B cell (primary cell): Measurements from ENCODE around the gene FOXJ1. TPM values are rescaled to one million over a fixed set of nuclear protein-coding genes. Genes with fewer than 3 reads are reported as not detected.

Experiments
- ATAC-seq: fragments of 200-7000 bp; cut with Tn5 transposase; one replicate; pipeline ENCODE4 v1.10.0; 2021; ENCODE audit warnings: low read depth, mild to moderate bottlenecking, moderate number of reproducible peaks, moderate library complexity
- CTCF ChIA-PET: fragments of 350-600 bp; sonication (Branson Sonifier 250); formaldehyde crosslinking; loops from one replicate; lab custom pipeline; 2021; ENCODE audit warnings: antibody characterized with exemption, inconsistent platforms; lab: Charles Lee
- POLR2A ChIA-PET: fragments of 350-600 bp; sonication (Branson Sonifier 250); formaldehyde crosslinking; loops from one replicate; lab custom pipeline; 2021; ENCODE audit warnings: antibody characterized with exemption; lab: Charles Lee
- DNase-seq: peaks from one replicate; pipeline ENCODE4 v3.0.0; 2013
- H2AFZ ChIP-seq: 2 replicates; pipeline ENCODE4 v1.6.1; 2012; ENCODE audit warnings: mild to moderate bottlenecking, low read depth, low read length; ENCODE audit not compliant: insufficient read depth, poor library complexity, severe bottlenecking
- H3K27ac ChIP-seq, 2 donors: 1 replicate in 1 of 2; 2 replicates in 1 of 2; pipeline ENCODE4 v1.5.1; 2012 to 2013; ENCODE audit warnings: low read length in 2 of 2, mild to moderate bottlenecking in 2 of 2, moderate library complexity in 1 of 2
- H3K27me3 ChIP-seq, 4 experiments: fragments of 200-600 bp in 1 of 4; sonication (generic) in 1 of 4; replicated peaks in 1 of 4; 1 replicate in 2 of 4; 2 replicates in 2 of 4; pipeline versions ENCODE4 v1.6.1 to v1.7.0; 2013 to 2016; ENCODE audit warnings: low read length in 3 of 4, mild to moderate bottlenecking in 2 of 4, mixed read lengths in 1 of 4, moderate library complexity in 1 of 4; ENCODE audit not compliant: insufficient read depth in 4 of 4, control insufficient read depth in 3 of 4; ENCODE audit errors: control extremely low read depth in 1 of 4
- H3K36me3 ChIP-seq, 2 experiments: replicated peaks in 1 of 2; 1 replicate in 1 of 2; 2 replicates in 1 of 2; pipeline versions ENCODE4 v1.6.1 to v1.7.1; 2013; ENCODE audit warnings: low read length in 1 of 2; ENCODE audit not compliant: insufficient read depth in 2 of 2, control insufficient read depth in 1 of 2; ENCODE audit errors: control extremely low read depth in 1 of 2, extremely low read depth in 1 of 2
- H3K4me1 ChIP-seq, 2 donors: fragments of 200-600 bp in 1 of 2; sonication (generic) in 1 of 2; 1 replicate in 1 of 2; 2 replicates in 1 of 2; pipeline versions ENCODE4 v1.5.1 to v1.6.1; 2013 to 2017; ENCODE audit warnings: low read length in 2 of 2; ENCODE audit not compliant: control insufficient read depth in 2 of 2, insufficient read depth in 2 of 2
- H3K4me2 ChIP-seq: replicated peaks from 2 replicates; pipeline ENCODE3; 2012; ENCODE audit warnings: mild to moderate bottlenecking, low read depth, low read length; ENCODE audit not compliant: poor library complexity, severe bottlenecking
- H3K4me3 ChIP-seq, 5 experiments: fragments of 200-600 bp in 1 of 5; sonication (generic) in 1 of 5; 1 replicate in 3 of 5; 2 replicates in 2 of 5; pipeline versions ENCODE4 v1.5.1 to v1.7.0; 2011 to 2016; ENCODE audit warnings: low read length in 4 of 5, mild to moderate bottlenecking in 4 of 5, low read depth in 2 of 5, control low read depth in 1 of 5, moderate library complexity in 1 of 5; ENCODE audit not compliant: insufficient read depth in 1 of 5; ENCODE audit errors: control extremely low read depth in 1 of 5, extremely low read depth in 1 of 5
- H3K79me2 ChIP-seq: fragments of 200-600 bp; sonication (generic); one replicate; pipeline ENCODE4 v1.6.0; 2016; ENCODE audit warnings: low read length; ENCODE audit not compliant: control insufficient read depth, insufficient read depth
- H3K9ac ChIP-seq: fragments of 200-600 bp; sonication (generic); 2 replicates; pipeline ENCODE4 v1.6.1; 2017; ENCODE audit warnings: mild to moderate bottlenecking, low read length, moderate library complexity
- H3K9me3 ChIP-seq, 3 donors: one replicate each; pipeline versions ENCODE4 v1.6.1 to v1.7.1; 2013; ENCODE audit warnings: low read length in 2 of 3; ENCODE audit not compliant: control insufficient read depth in 2 of 3, insufficient read depth in 1 of 3; ENCODE audit errors: control extremely low read depth in 1 of 3
- H4K20me1 ChIP-seq: 2 replicates; pipeline ENCODE4 v1.6.0; 2012; ENCODE audit warnings: mild to moderate bottlenecking, low read length; ENCODE audit not compliant: insufficient read depth, control insufficient read depth, poor library complexity, severe bottlenecking
- H3K27ac Mint-ChIP-seq: one replicate; pipeline ENCODE4 v1.8.0; 2021; ENCODE audit warnings: mixed read lengths
- H3K27me3 Mint-ChIP-seq: one replicate; pipeline ENCODE4 v1.8.0; 2021; ENCODE audit warnings: mixed read lengths
- H3K4me1 Mint-ChIP-seq: one replicate; pipeline ENCODE4 v1.8.0; 2021; ENCODE audit warnings: mixed read lengths
- H3K4me3 Mint-ChIP-seq: one replicate; pipeline ENCODE4 v1.8.0; 2021; ENCODE audit warnings: mixed read lengths
- H3K9me3 Mint-ChIP-seq: one replicate; pipeline ENCODE4 v1.8.0; 2022; ENCODE audit warnings: mixed read lengths; ENCODE audit not compliant: insufficient read depth
- CTCF ChIP-seq: fragments of 200-600 bp; IDR thresholded peaks from one replicate; pipeline ENCODE4 v1.8.0; 2022; ENCODE audit warnings: antibody characterized with exemption, mild to moderate bottlenecking
- EZH2 ChIP-seq: IDR thresholded peaks from 2 replicates; pipeline ENCODE4 v1.6.1; 2012; ENCODE audit warnings: borderline replicate concordance, low read depth, mild to moderate bottlenecking, moderate library complexity, low read length; ENCODE audit not compliant: insufficient read depth, poor library complexity, severe bottlenecking
- WGBS: methylation state at CpG from one replicate; pipeline ENCODE4 v1.1.5; 2013; ENCODE audit warnings: missing lambda C conversion rate; ENCODE audit not compliant: insufficient coverage; 5-methylcytosine and 5-hydroxymethylcytosine counted together
- intact Hi-C: fragments of 100-400 bp; cut with micrococcal nuclease; formaldehyde crosslinking; loops from one replicate; pipeline ENCODE4 v1.10.0; 2022
- polyA plus RNA-seq: library from polyadenylated mRNA; depleted of rRNA; stranded (reverse); fragments of >200 nt; gene quantifications from 2 replicates; pipeline ENCODE4 v1.2.3, GENCODE V29; 2012
- total RNA-seq, 2 donors: library from RNA; stranded (reverse); fragments of 120-200 nt in 1 of 2; gene quantifications; 1 replicate in 1 of 2; 2 replicates in 1 of 2; pipeline versions ENCODE4 v1.2.3 to v1.2.4, GENCODE V29; 2013 to 2022

FOXJ1 gene
- total and polyA plus RNA-seq, 2 donors (not counting 1 experiment from before 2014, with no cell fraction given), result 0.20 to 1.0 TPM

GRCh38 chr17:76140661-76141211 lies 309 bp downstream of the FOXJ1 start:
- TF ChIP-seq EZH2 (no peak), CTCF (no peak)
- Mint-ChIP-seq H3K4me1 (peaks cover 47% of the 10 kb centered on the region), H3K27me3 (peaks cover 14% of the 10 kb centered on the region), H3K4me3 (peak overlapping the region; percentile 90), H3K9me3 (no peaks in the 10 kb centered on the region), H3K27ac (no peak overlapping the region)
- Histone ChIP-seq H3K27me3 (peaks cover 0 to 43% (median 11%) of the 10 kb centered on the region in 4 experiments), H3K4me3 (peak overlapping the region in 4 of 5 experiments; percentile 55 to 81 (median 58)), H3K27ac (no peak overlapping the region), H3K36me3 (no peaks in the 10 kb centered on the region), H2AFZ (peak overlapping the region; percentile 83), H4K20me1 (no peaks in the 10 kb centered on the region), H3K9ac (peak overlapping the region; percentile 73), H3K4me2 (peak overlapping the region; percentile 99), H3K4me1 (peaks cover 47 to 56% of the 10 kb centered on the region in 2 donors), H3K79me2 (no peaks in the 10 kb centered on the region), H3K9me3 (peaks cover 0 to 10% (median 0%) of the 10 kb centered on the region in 3 donors)
- intact Hi-C loops, result loop anchor here (1.0 to 5.0 kb wide), 4 partner anchors 19 to 139 kb away; no protein-coding TSS in a partner anchor
- DNase-seq (no peak), ATAC-seq (no peak)
- CTCF ChIA-PET, result interaction anchor here (0.8 to 3.0 kb wide), 8 partner anchors 8 to 141 kb away, joined by 3 to 18 read pairs (median 4); no protein-coding TSS in a partner anchor
- 0% methylated on average over 4 of the region's 24 CpGs for WGBS
- POLR2A ChIA-PET, result interaction anchor here (0.5 kb wide), 1 partner anchor 235 kb away, joined by 3 read pairs; no protein-coding TSS in a partner anchor
